ENCODE results near the gene CSRP2.

Gene CSRP2

GRCh38 chr12:76878899-76879709 lies at the start of gene CSRP2:
CSRP2 (minus strand) TSS chr12:76879019; CDS start chr12:76866260, 12,759 bp downstream.
- peaks cover 6% of the 10 kb centered on the region for H3K36me3 Mint-ChIP-seq (ENCODE audit: low read depth)
- no peaks in the 10 kb centered on the region for H3K9me3 Mint-ChIP-seq
- peaks cover 53% of the 10 kb centered on the region for H3K27me3 Mint-ChIP-seq
- intact Hi-C loops (cut with micrococcal nuclease), result no loop called here
- no peak within 1 kb of the TSS for H3K27ac Mint-ChIP-seq
- H3K4me3 Mint-ChIP-seq, result peak within 1 kb of the TSS; percentile 84
- H3K4me1 Mint-ChIP-seq (ENCODE audit: low read depth), result peaks cover 16% of the 10 kb centered on the region

GRCh38 chr12:76927170-76927784 lies 48.5 kb upstream of the CSRP2 start:
- Mint-ChIP-seq H3K27ac (no peak overlapping the region), H3K4me3 (no peak overlapping the region), H3K27me3 (no peaks in the 10 kb centered on the region), H3K4me1 (ENCODE audit: low read depth) (no peaks in the 10 kb centered on the region), H3K9me3 (no peaks in the 10 kb centered on the region), H3K36me3 (ENCODE audit: low read depth) (no peaks in the 10 kb centered on the region)
- intact Hi-C loops (cut with micrococcal nuclease), result loop anchor here (5.0 kb wide), 1 partner anchor 305 kb away; no protein-coding TSS in a partner anchor

DNA sequence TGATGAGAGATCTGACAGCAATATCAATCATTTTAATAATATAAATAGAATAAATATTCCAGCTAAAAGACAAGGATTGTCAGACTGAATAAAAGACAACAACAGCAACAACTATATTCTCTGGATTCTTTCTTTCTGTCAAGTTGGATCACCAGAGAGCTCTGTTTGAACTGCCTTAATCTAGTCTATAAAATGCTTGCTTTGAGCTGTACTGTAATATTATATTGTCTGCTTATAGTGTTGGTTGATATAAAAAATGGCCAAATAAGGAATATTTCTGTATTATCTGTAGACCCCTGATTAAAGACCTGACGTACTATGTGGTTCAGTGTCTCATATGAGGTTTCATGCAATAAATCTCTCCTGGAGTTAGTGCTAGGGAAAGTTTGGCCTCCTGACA lies 46.3 kb upstream of the CSRP2 start:
- Mint-ChIP-seq H3K4me1 (ENCODE audit: low read depth) (peaks cover 6% of the 10 kb centered on the region), H3K36me3 (ENCODE audit: low read depth) (no peaks in the 10 kb centered on the region), H3K27me3 (no peaks in the 10 kb centered on the region), H3K27ac (no peak overlapping the region), H3K9me3 (no peaks in the 10 kb centered on the region), H3K4me3 (no peak overlapping the region)
- intact Hi-C loops (cut with micrococcal nuclease), result loop anchor here (5.0 kb wide), 1 partner anchor 303 kb away; no protein-coding TSS in a partner anchor

- intact Hi-C loops (cut with micrococcal nuclease), result no loop called here
- peaks cover 8% of the 10 kb centered on the region for H3K4me1 Mint-ChIP-seq (ENCODE audit: low read depth)
- H3K4me3 Mint-ChIP-seq, result no peak overlapping the region
- no peak overlapping the region for H3K27ac Mint-ChIP-seq
- no peaks in the 10 kb centered on the region for H3K36me3 Mint-ChIP-seq (ENCODE audit: low read depth)
- H3K27me3 Mint-ChIP-seq, result no peaks in the 10 kb centered on the region
- no peaks in the 10 kb centered on the region for H3K9me3 Mint-ChIP-seq
These were observed 44.0 kb upstream of the CSRP2 start for GRCh38 chr12:76922866-76923265.

GRCh38 chr12:76921891-76922664 lies 43.3 kb upstream of the CSRP2 start:
- H3K4me1 Mint-ChIP-seq (ENCODE audit: low read depth), result peaks cover 8% of the 10 kb centered on the region
- no peaks in the 10 kb centered on the region for H3K9me3 Mint-ChIP-seq
- no peak overlapping the region for H3K4me3 Mint-ChIP-seq
- H3K27ac Mint-ChIP-seq, result no peak overlapping the region
- no peaks in the 10 kb centered on the region for H3K36me3 Mint-ChIP-seq (ENCODE audit: low read depth)
- H3K27me3 Mint-ChIP-seq, result no peaks in the 10 kb centered on the region
- intact Hi-C loops (cut with micrococcal nuclease), result no loop called here

- no peaks in the 10 kb centered on the region for H3K27me3 Mint-ChIP-seq
- peaks cover 8% of the 10 kb centered on the region for H3K4me1 Mint-ChIP-seq (ENCODE audit: low read depth)
- H3K36me3 Mint-ChIP-seq (ENCODE audit: low read depth), result no peaks in the 10 kb centered on the region
- intact Hi-C loops (cut with micrococcal nuclease), result no loop called here
- no peaks in the 10 kb centered on the region for H3K9me3 Mint-ChIP-seq
- no peak overlapping the region for H3K27ac Mint-ChIP-seq
- no peak overlapping the region for H3K4me3 Mint-ChIP-seq
These were observed 42.3 kb upstream of the CSRP2 start for GRCh38 chr12:76921100-76921471.

GRCh38 chr12:76920172-76921099 lies 41.6 kb upstream of the CSRP2 start:
- H3K4me3 Mint-ChIP-seq, result no peak overlapping the region
- no peaks in the 10 kb centered on the region for H3K36me3 Mint-ChIP-seq (ENCODE audit: low read depth)
- H3K27me3 Mint-ChIP-seq, result no peaks in the 10 kb centered on the region
- no peaks in the 10 kb centered on the region for H3K9me3 Mint-ChIP-seq
- intact Hi-C loops (cut with micrococcal nuclease), result no loop called here
- peaks cover 8% of the 10 kb centered on the region for H3K4me1 Mint-ChIP-seq (ENCODE audit: low read depth)
- H3K27ac Mint-ChIP-seq, result no peak overlapping the region

DNA sequence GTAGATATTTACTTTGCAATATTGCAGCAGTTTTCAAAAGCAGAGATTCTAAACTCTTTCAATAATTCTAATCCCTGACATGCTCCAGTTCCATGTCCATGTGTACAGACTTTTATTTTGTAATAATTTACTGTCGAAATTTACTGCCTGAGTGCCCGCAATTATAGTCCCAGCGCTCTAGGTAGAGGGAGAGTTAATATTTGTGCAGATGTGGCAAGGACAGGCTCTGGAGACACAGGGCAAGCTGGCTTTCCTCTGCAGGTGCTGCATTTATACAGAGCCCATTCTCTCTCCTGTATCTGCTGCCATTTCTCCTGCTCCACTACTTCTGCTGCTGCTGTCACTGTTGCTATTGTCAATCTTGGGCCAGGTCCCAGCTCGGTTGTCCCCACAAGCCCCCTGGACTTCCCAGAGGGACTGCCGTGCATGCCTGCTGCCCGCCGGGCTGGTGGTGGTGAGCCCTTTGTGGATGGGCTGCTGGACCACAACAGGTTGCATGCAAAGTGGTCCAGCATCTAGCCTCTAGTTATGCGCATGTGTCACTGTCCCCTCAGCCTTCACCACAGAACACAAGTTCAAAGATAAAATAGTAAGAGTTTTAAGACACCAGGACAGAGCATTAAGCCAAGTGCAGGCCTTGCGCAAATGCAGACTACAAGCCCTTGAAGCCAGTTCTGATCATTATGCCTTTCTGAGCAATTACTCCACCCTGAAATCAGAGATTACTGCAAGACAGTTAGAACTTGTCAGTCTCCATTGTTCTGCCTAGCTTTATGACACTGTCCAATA lies 40.8 kb upstream of the CSRP2 start:
- Mint-ChIP-seq H3K27me3 (no peaks in the 10 kb centered on the region), H3K4me3 (no peak overlapping the region), H3K4me1 (ENCODE audit: low read depth) (peaks cover 8% of the 10 kb centered on the region), H3K9me3 (no peaks in the 10 kb centered on the region), H3K27ac (no peak overlapping the region), H3K36me3 (ENCODE audit: low read depth) (no peaks in the 10 kb centered on the region)
- intact Hi-C loops (cut with micrococcal nuclease), result no loop called here

DNA sequence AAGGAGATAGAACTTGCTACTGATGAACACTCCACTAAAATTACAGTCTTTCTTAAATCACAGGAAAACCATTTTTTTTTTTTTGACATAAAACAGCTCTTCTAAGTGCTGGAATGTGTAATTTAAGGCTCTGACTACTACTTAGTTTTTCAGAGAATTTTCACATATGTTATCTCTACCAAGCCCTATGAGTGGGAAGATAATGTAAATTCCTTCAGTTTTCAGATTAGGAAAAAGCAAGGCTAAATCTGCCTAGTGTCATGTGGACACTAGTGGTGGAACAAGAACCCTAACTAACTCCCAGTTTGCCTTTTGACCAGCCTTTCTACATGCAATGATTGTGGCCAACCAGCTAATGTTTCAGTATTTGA lies 37.3 kb upstream of the CSRP2 start:
- intact Hi-C loops (cut with micrococcal nuclease), result no loop called here
- H3K27me3 Mint-ChIP-seq, result no peaks in the 10 kb centered on the region
- H3K4me1 Mint-ChIP-seq (ENCODE audit: low read depth), result peaks cover 8% of the 10 kb centered on the region
- no peaks in the 10 kb centered on the region for H3K9me3 Mint-ChIP-seq
- no peaks in the 10 kb centered on the region for H3K36me3 Mint-ChIP-seq (ENCODE audit: low read depth)
- no peak overlapping the region for H3K27ac Mint-ChIP-seq
- no peak overlapping the region for H3K4me3 Mint-ChIP-seq

DNA sequence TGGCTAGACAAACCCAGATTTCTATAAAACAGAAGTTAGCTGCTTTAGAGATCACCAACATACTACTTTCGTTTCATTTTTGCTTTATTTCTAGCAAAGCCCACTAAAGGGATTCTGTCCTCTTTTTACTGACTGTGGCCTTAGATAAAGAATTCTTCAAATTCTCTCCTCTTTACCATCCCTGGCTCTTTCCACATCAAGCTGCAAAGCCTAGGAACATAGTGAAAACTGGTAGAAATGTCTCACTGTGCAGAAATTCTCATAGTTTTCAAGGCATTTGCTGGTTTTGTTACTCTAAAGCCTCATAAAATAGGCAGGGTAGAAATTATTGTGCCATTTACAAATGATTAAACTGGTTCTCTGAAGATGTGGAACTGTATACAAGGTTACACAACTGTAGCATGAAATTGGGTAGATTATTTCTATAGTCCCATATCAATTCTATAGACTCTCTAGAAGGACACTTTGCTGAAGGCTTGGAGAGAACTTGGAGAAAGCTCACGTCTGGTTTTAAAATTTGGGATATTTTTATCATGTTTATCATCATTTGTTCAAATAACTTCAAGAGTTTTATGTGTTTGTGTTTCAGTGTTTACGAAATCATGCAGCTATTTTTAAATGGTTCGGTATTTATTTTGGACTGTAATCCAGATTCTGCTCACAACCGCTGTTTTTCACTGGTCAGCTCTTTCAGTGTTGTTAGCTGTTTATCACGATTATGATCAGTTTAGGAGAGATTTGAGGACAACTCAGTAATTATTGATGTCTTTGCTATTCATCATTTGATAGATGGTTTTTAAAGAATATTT lies 36.7 kb upstream of the CSRP2 start:
- H3K27me3 Mint-ChIP-seq, result no peaks in the 10 kb centered on the region
- H3K4me3 Mint-ChIP-seq, result no peak overlapping the region
- no peaks in the 10 kb centered on the region for H3K36me3 Mint-ChIP-seq (ENCODE audit: low read depth)
- intact Hi-C loops (cut with micrococcal nuclease), result no loop called here
- no peaks in the 10 kb centered on the region for H3K9me3 Mint-ChIP-seq
- H3K27ac Mint-ChIP-seq, result no peak overlapping the region
- peaks cover 6% of the 10 kb centered on the region for H3K4me1 Mint-ChIP-seq (ENCODE audit: low read depth)

DNA sequence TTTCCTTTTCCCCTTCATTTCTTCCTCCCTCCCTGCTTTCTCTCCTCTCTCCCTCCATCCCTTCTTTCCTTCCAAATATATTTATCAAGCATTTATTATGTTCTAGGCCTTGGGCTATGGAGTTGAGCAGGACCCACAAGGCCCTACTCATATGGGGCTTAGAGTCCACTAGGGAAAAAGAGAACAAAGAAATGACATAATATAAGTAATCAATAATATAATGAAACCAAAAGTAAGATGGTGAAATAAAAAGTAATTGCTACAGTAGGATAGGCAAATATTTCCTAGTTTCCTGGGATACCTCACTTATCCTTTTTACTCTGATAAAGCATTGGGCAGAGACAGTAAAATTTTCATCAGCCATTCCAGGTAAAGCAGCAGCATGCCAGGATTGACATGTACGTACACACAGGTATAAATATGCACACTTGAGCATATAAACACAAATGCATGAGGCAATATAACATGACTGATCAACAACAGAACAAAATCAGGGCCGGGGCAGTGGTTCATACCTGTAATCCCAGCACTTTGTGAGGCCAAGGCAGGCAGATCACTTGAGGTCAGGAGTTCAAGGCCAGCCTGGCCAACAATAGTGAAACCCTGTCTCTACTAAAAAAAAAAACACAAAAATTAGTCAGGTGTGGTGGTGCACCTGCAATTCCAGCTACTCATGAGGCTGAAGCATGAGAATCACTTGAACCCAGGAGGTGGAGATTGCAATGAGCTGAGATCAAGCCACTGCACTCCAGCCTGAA lies 35.5 kb upstream of the CSRP2 start:
- no peak overlapping the region for H3K27ac Mint-ChIP-seq
- intact Hi-C loops (cut with micrococcal nuclease), result no loop called here

DNA sequence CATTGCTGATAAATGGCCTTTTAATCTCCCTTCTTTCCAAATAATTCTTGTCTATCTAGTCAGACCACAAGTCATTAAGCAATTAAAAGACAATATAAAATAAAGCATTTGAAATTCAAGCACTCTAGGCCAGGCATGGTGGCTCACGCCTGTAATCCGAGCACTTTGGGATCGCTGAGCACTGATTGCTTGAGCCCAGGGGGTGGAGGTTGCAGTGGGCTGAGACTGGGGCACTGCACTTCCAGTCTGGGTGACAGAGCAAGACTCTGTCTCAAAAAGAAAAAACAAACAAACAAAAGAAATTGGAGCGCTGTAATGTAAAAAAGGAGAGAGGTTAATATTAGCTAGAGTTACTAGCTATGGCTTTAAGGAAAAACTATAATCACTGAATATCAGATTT lies 30.5 kb upstream of the CSRP2 start:
- Mint-ChIP-seq H3K4me1 (ENCODE audit: low read depth) (no peaks in the 10 kb centered on the region), H3K36me3 (ENCODE audit: low read depth) (no peaks in the 10 kb centered on the region), H3K27ac (no peak overlapping the region), H3K4me3 (no peak overlapping the region), H3K27me3 (no peaks in the 10 kb centered on the region), H3K9me3 (no peaks in the 10 kb centered on the region)
- intact Hi-C loops (cut with micrococcal nuclease), result no loop called here

More for the DNA sequence above, 35.5 kb upstream of the CSRP2 start:
- H3K4me1 Mint-ChIP-seq (ENCODE audit: low read depth), result no peaks in the 10 kb centered on the region
- H3K27me3 Mint-ChIP-seq, result no peaks in the 10 kb centered on the region
- H3K36me3 Mint-ChIP-seq (ENCODE audit: low read depth), result no peaks in the 10 kb centered on the region
- H3K4me3 Mint-ChIP-seq, result no peak overlapping the region
- no peaks in the 10 kb centered on the region for H3K9me3 Mint-ChIP-seq

All from dendritic cell treated with granulocyte-macrophage colony-stimulating factor and Interleukin-4, amounts not matched to agents 40 ng/mL and 50 ng/mL, for 4 days (primary cell).